LNCAP (cell line): Measurements from ENCODE around the gene PSORS1C1.

Source experiments
- TF ChIP-seq, protein P1 (sequence below): fragments of 450-650 bp; IDR thresholded peaks from 2 replicates; pipeline ENCODE4 v1.5.1; 2017; ENCODE audit warnings: mild to moderate bottlenecking

Gene PSORS1C1

DNA sequence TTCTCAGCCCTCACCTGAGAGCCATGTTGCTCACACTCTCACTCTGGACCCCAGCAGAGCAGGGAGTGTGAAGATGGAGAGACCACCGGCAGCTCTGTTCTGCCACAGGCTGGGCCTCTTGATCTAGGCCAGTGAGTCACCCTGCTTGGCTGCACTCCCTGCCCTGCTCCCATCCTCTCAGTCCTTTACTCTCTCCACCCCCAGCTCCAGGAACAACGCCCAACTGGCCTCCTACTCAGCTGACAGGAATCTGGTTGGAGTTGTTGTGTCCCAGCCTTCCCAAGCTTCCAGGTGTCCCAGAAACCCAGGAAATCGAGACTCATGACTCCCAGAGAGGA lies at the start of gene PSORS1C1:
Gene PSORS1C1 (plus strand): TSS at position 260 of the 338 bp plus-strand sequence. CDS start 14,833 bp downstream, outside the sequence.
- TF ChIP-seq, protein P1, sequence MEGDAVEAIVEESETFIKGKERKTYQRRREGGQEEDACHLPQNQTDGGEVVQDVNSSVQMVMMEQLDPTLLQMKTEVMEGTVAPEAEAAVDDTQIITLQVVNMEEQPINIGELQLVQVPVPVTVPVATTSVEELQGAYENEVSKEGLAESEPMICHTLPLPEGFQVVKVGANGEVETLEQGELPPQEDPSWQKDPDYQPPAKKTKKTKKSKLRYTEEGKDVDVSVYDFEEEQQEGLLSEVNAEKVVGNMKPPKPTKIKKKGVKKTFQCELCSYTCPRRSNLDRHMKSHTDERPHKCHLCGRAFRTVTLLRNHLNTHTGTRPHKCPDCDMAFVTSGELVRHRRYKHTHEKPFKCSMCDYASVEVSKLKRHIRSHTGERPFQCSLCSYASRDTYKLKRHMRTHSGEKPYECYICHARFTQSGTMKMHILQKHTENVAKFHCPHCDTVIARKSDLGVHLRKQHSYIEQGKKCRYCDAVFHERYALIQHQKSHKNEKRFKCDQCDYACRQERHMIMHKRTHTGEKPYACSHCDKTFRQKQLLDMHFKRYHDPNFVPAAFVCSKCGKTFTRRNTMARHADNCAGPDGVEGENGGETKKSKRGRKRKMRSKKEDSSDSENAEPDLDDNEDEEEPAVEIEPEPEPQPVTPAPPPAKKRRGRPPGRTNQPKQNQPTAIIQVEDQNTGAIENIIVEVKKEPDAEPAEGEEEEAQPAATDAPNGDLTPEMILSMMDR, result no peak

GRCh38 chr6:31065556-31065955 lies 49.0 kb upstream of the PSORS1C1 start:
- TF ChIP-seq, protein P1, result no peak

DNA sequence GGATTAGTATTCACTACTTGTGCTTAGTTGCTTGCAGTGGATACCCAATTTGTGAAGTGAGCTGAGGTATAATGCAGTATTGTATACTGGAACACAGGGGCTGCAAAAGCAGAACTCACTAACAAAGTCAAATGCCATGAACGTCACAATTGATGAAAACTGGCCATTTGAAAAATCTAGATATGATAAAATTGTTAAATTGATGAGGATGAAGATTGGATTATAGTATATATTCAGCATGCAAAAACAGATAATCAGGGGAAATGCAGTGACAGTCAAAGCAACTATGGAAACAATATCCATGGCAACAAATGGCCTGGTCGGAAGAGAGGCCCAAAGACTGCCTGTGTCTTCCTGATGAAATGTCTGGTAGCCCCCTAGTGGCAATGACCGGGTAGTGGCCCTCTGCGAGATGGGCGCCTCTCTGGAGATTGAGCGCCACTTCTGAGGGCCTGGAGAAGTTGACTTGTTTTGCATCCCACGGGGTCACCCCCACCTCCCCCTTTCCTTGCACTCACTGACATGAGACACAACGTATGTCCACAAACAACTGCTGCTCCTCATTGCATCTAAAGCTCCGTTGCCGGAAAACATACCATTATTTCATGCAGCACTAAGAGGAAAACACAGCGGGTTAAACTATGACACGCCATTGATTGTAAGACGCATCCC lies 45.8 kb upstream of the PSORS1C1 start:
- TF ChIP-seq, protein P1, result peak; percentile 80

DNA sequence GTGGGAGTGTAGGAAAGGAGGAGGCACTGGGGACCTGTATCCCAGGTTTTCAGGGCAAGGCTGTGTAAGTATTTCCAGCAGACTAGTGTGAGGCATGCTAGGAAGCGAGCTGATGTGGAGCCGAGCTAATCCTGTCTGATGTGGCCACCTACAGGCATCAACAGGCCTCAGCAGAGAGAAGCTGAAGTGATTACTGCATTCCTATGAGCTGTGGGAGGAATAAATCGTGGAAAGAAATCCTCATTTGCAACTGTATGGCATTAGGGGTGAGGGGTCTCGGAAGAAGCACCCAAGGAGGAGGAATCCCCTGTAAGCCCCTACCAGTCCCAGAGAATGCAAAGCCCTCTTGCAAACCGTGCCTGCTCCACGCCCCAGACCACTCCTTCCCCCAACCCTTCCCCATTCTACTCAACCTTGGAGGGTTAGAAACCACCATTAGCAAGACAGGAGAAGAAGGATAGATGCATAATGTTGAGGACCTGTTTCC lies 43.8 kb upstream of the PSORS1C1 start:
- TF ChIP-seq, protein P1, result peak; percentile 43; the same call in 1 of the 2 replicates

- TF ChIP-seq, protein P1, result no peak
These were observed 40.2 kb upstream of the PSORS1C1 start for GRCh38 chr6:31074401-31074800.

DNA sequence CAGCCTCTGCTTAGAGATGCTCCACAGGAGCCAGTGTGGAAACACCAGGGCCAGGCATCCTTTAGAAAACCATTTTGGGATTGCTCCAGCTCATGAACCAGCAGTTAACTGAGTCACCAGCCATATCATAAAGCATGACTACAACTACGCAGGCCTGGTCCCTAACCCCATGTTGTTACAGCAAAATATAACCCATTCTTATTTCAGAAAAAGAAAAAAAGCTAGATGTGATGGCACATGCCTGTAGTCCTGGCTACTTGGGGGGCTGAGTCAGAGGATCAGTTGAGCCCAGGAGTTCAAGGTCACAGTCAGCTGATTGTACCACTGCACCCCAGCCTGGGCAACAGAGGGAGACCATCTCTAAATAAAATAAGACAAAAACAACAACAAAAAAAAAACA lies 39.1 kb upstream of the PSORS1C1 start:
- TF ChIP-seq, protein P1, result no peak

GRCh38 chr6:31076611-31077010 lies 38.0 kb upstream of the PSORS1C1 start:
- TF ChIP-seq, protein P1, result no peak
